K562 (cell line): ENCODE measurements around the gene NACA2. TPM values are rescaled to one million over a fixed set of nuclear protein-coding genes. Genes with fewer than 3 reads are reported as not detected.
A peak's percentile ranks its signal among the peaks of the same experiment; 100 is the strongest.

Experiments used
- ATAC-seq: fragments of 200-7000 bp; cut with Tn5 transposase; 3 replicates; pipeline ENCODE4 v1.9.1; 2020; ENCODE audit warnings: moderate library complexity
- BruUV-seq: library from RNA; stranded (reverse); fragments of 400-500 nt; replicated peaks from 2 replicates; lab custom pipeline; 2021; lab: Mats Ljungman, UMichigan
- CTCF ChIA-PET: fragments of 300-600 bp; formaldehyde crosslinking; extraction: SDS; loops from one replicate; lab custom pipeline; 2021; ENCODE audit warnings: low intra/inter-chr PET ratio; lab: Yijun Ruan, JAX
- POLR2A ChIA-PET: fragments of 300-600, 350-650 bp; sonication (Branson Sonifier 250); formaldehyde crosslinking; extraction: SDS; loops from one replicate; lab custom pipeline; 2021; ENCODE audit warnings: antibody characterized with exemption, inconsistent platforms; lab: Yijun Ruan, JAX
- DNase-seq, 4 experiments: peaks; one replicate each; pipeline versions ENCODE4 v3.0.0 to v3.0.0-alpha.2; 2011 to 2018; ENCODE audit warnings: low spot score in 3 of 4, mixed read lengths in 3 of 4; ENCODE audit errors: extremely low read depth in 1 of 4
- FAIRE-seq: peaks from 2 replicates; lab custom pipeline; 2011; peaks lifted over from hg19 to GRCh38; lab: Jason Lieb, UNC
- H2AFZ ChIP-seq: 2 replicates; pipeline ENCODE4 v1.6.0; 2011; ENCODE audit warnings: low read depth, low read length, control low read depth, inconsistent platforms
- H3K27ac ChIP-seq: fragments of 200-600 bp; 3 replicates; pipeline ENCODE4 v1.8.0; 2011; ENCODE audit warnings: low read depth, mild to moderate bottlenecking, control low read depth, inconsistent platforms, low read length, moderate library complexity, mixed read lengths; ENCODE audit errors: extremely low read depth
- H3K27me3 ChIP-seq, 2 experiments: fragments of 300-600 bp in 1 of 2; 2 replicates in 1 of 2; 3 replicates in 1 of 2; pipeline versions ENCODE4 v1.6.0 to v1.8.0; 2011; ENCODE audit warnings: inconsistent platforms in 2 of 2, low read length in 2 of 2, mild to moderate bottlenecking in 1 of 2, mixed read lengths in 1 of 2, moderate library complexity in 1 of 2; ENCODE audit not compliant: control insufficient read depth in 2 of 2, insufficient read depth in 2 of 2
- H3K36me3 ChIP-seq: fragments of 300-600 bp; 3 replicates; pipeline ENCODE4 v1.8.0; 2011; ENCODE audit warnings: mild to moderate bottlenecking, low read length, inconsistent platforms; ENCODE audit not compliant: control insufficient read depth, insufficient read depth
- H3K4me1 ChIP-seq, 2 experiments: fragments of 200-600 bp in 1 of 2; replicated peaks in 1 of 2; 2 replicates in 1 of 2; 3 replicates in 1 of 2; pipeline versions ENCODE4 v1.5.1 to v1.8.0; 2011; ENCODE audit warnings: inconsistent platforms in 2 of 2, low read length in 2 of 2, mild to moderate bottlenecking in 1 of 2, mixed read lengths in 1 of 2, moderate library complexity in 1 of 2; ENCODE audit not compliant: control insufficient read depth in 2 of 2, insufficient read depth in 2 of 2
- H3K4me2 ChIP-seq: 2 replicates; pipeline ENCODE4 v1.6.1; 2011; ENCODE audit warnings: low read length, control low read depth, inconsistent platforms, mixed read lengths; ENCODE audit not compliant: insufficient read depth
- H3K4me3 ChIP-seq: fragments of 200-600 bp; sonication (generic), shearing (Covaris generic); 2 replicates; pipeline ENCODE4 v1.5.1; 2016; ENCODE audit warnings: control low read depth, inconsistent platforms
- H3K79me2 ChIP-seq: fragments of 200-600 bp; 3 replicates; pipeline ENCODE4 v1.8.0; 2011; ENCODE audit warnings: low read length, inconsistent platforms; ENCODE audit not compliant: control insufficient read depth, insufficient read depth
- H3K9ac ChIP-seq, 2 experiments: 2 replicates each; pipeline versions ENCODE4 v1.6.0 to v1.6.1; 2011; ENCODE audit warnings: low read depth in 2 of 2, low read length in 2 of 2, control low read depth in 1 of 2, inconsistent platforms in 1 of 2, mild to moderate bottlenecking in 1 of 2, mixed read lengths in 1 of 2; ENCODE audit not compliant: insufficient read depth in 1 of 2
- H3K9me1 ChIP-seq: one replicate; pipeline ENCODE4 v1.6.0; 2011; ENCODE audit warnings: inconsistent platforms, mild to moderate bottlenecking, low read length, moderate library complexity; ENCODE audit not compliant: control insufficient read depth, insufficient read depth
- H3K9me3 ChIP-seq: replicated peaks from 2 replicates; pipeline ENCODE4 v1.5.1; 2011; ENCODE audit warnings: low read depth, low read length, inconsistent platforms; ENCODE audit not compliant: control insufficient read depth, insufficient read depth
- H4K20me1 ChIP-seq: replicated peaks from 2 replicates; pipeline ENCODE4 v1.6.1; 2011; ENCODE audit warnings: low read length, inconsistent platforms, mixed read lengths; ENCODE audit not compliant: control insufficient read depth, insufficient read depth
- CHCHD3 ChIP-seq: fragments of 250-450 bp; sonication (Bioruptor Pico); IDR thresholded peaks from 2 replicates; pipeline ENCODE4 v2.1.2; 2022; ENCODE audit warnings: mild to moderate bottlenecking
- PRPF4 ChIP-seq: fragments of 200-400 bp; formaldehyde crosslinking; IDR thresholded peaks from one replicate; pipeline ENCODE4 v1.6.1; 2017; ENCODE audit warnings: low read length, low read depth, mild to moderate bottlenecking; ENCODE audit not compliant: insufficient read depth, poor library complexity, severe bottlenecking
- WGBS: fragments of 100-300 bp; shearing (Covaris generic); methylation state at CpG from one replicate; pipeline ENCODE4 v1.1.6; 2016; ENCODE audit warnings: low coverage, mixed read lengths; ENCODE audit not compliant: insufficient coverage; ENCODE audit errors: missing lambda C conversion rate; 5-methylcytosine and 5-hydroxymethylcytosine counted together
- in situ Hi-C: fragments of 300-500 bp; cut with MboI; formaldehyde crosslinking; loops from 4 replicates; pipeline ENCODE4 v1.15.0; 2018; ENCODE audit warnings: inconsistent platforms, mixed read lengths
- intact Hi-C: fragments of 100-400 bp; cut with micrococcal nuclease; formaldehyde crosslinking; loops from 2 replicates; pipeline ENCODE4 v1.14.2; 2022
- polyA plus RNA-seq, 8 experiments: library from polyadenylated mRNA; depleted of rRNA in 4 of 8; stranded (reverse) in 5 of 8; unstranded in 3 of 8; fragments of >200 nt; fragmentation: Nextera tagmentation in 2 of 8; fragmentation: Illumina TruSeq in 1 of 8; extraction: Ambion mirVana in 2 of 8; extraction: Trizol in 1 of 8; gene quantifications; 2 replicates each; pipeline versions ENCODE4 v1.2.1 to v1.2.3, GENCODE V29; 2011 to 2014; ENCODE audit warnings: inconsistent platforms in 1 of 8, missing spikeins in 1 of 8
- total RNA-seq, 7 experiments: library from RNA; depleted of rRNA in 6 of 7; stranded (reverse); fragments of >200 nt in 6 of 7; fragmentation: Illumina TruSeq in 2 of 7; extraction: Trizol in 2 of 7; gene quantifications; 2 replicates each; pipeline versions ENCODE4 v1.2.1 to v1.2.3, GENCODE V29; 2011 to 2021; ENCODE audit warnings: low replicate concordance in 1 of 7
- TF ChIP-seq, protein P1 (sequence below), 3 experiments: fragments of 200-800 bp in 1 of 3; fragments of 250-450 bp in 1 of 3; fragments of 450-650 bp in 1 of 3; sonication (Bioruptor Pico) in 1 of 3; sonication (Bioruptor generic) in 1 of 3; formaldehyde crosslinking in 1 of 3; IDR thresholded peaks; 2 replicates each; pipeline versions ENCODE4 v1.6.1 to v1.8.0; 2016 to 2022; ENCODE audit warnings: mild to moderate bottlenecking in 2 of 3, missing genetic modification characterization in 2 of 3, missing compliant biosample characterization in 1 of 3, moderate library complexity in 1 of 3

The NACA2 gene
- total and polyA plus RNA-seq, 9 of the 15 experiments (the other 6 are each of a cell fraction or from before 2014, with no cell fraction given), result 0.13 to 0.29 (median 0.23) TPM; not detected in 4

DNA sequence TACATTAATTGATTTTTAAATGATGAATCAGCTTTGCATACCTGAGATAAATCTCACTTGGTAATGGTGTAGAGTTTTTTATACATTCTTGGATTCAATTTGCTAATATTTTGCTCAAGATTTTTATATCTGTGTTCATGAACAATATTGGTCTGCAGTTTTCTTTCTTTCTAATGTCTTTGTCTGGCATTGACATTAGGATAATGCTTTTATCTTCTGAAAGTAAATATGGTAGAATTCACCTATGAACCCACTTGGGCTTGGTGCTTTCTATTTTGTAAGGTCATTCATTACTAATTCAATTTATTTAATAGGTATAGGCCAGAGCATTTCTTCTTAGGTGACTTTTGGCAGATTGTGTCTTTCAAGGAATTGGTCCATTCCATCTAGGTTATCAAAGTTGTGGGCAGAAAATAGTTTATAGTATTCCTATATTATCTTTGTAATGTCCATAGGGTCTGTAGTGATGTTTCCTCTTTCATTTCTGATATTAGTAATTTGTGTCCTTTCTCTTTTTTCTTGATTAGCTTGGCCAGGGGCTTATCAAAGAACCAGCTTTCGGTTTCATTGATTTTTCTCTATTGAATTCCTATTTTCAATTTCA, 45.6 kb downstream of the NACA2 start:
- H3K9ac ChIP-seq, result no peak overlapping the region
- no peaks in the 10 kb centered on the region for H3K27me3 ChIP-seq
- no peaks in the 10 kb centered on the region for H3K4me1 ChIP-seq
- CTCF ChIA-PET, result no interaction called here
- TF ChIP-seq, protein P1, sequence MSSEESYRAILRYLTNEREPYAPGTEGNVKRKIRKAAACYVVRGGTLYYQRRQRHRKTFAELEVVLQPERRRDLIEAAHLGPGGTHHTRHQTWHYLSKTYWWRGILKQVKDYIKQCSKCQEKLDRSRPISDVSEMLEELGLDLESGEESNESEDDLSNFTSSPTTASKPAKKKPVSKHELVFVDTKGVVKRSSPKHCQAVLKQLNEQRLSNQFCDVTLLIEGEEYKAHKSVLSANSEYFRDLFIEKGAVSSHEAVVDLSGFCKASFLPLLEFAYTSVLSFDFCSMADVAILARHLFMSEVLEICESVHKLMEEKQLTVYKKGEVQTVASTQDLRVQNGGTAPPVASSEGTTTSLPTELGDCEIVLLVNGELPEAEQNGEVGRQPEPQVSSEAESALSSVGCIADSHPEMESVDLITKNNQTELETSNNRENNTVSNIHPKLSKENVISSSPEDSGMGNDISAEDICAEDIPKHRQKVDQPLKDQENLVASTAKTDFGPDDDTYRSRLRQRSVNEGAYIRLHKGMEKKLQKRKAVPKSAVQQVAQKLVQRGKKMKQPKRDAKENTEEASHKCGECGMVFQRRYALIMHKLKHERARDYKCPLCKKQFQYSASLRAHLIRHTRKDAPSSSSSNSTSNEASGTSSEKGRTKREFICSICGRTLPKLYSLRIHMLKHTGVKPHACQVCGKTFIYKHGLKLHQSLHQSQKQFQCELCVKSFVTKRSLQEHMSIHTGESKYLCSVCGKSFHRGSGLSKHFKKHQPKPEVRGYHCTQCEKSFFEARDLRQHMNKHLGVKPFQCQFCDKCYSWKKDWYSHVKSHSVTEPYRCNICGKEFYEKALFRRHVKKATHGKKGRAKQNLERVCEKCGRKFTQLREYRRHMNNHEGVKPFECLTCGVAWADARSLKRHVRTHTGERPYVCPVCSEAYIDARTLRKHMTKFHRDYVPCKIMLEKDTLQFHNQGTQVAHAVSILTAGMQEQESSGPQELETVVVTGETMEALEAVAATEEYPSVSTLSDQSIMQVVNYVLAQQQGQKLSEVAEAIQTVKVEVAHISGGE (CRISPR knock-in tag; IDR thresholded peaks at IDR 0.05), result peak in 1 of 3 experiments; percentile 74; a peak in 2 of 6 replicates
- TF ChIP-seq PRPF4 (no peak), CHCHD3 (no peak)
- intact Hi-C loops, result no loop called here
- H3K9me1 ChIP-seq, result no peaks in the 10 kb centered on the region
- no peak overlapping the region for H2AFZ ChIP-seq
- H3K9me3 ChIP-seq, result no peaks in the 10 kb centered on the region
- 0% methylated on average over 1 of the region's 1 CpG for WGBS
- no TSS peak for BruUV-seq
- H3K79me2 ChIP-seq, result no peaks in the 10 kb centered on the region
- no peak overlapping the region for H3K4me3 ChIP-seq
- no peaks in the 10 kb centered on the region for H3K36me3 ChIP-seq
- DNase-seq (no peak), ATAC-seq (no peak), FAIRE-seq (no peak)
- no peak overlapping the region for H3K4me2 ChIP-seq
- POLR2A ChIA-PET, result no interaction called here
- H4K20me1 ChIP-seq, result no peaks in the 10 kb centered on the region
- in situ Hi-C loops, result no loop called here
- no peak overlapping the region for H3K27ac ChIP-seq
